Measurements from ENCODE around the gene KLHDC10. TPM values are rescaled to one million over a fixed set of nuclear protein-coding genes. Genes with fewer than 3 reads are reported as not detected.

Gene KLHDC10
- total and polyA plus RNA-seq, 2 donors (not counting 1 experiment from before 2014, with no cell fraction given) = 7.1 to 25.7 TPM

DNA sequence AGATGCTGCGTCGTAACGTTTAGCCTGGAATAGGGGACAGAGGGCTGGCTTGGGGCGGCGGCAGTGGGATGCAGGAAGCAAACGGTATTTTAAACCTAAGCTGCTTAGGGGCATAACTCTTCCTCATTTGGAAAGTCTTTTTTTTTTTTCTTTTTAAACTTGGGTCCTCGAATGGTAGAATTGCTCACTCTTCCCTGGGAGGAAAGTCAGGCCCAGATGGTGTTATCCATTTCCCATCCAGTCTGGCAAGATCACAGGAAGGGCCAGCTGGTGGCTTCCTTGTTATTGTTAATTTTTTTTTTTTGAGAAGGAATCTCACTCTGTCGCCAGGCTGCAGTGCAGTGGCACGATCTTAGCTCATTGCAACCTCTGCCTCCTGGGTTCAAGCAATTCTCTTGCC is 78.2 kb downstream of the KLHDC10 start:
- ChIA-PET POLR2A (interaction anchor here (0.5 to 0.8 kb wide), 2 partner anchors 11 to 210 kb away, joined by 3 to 5 read pairs; no protein-coding TSS in a partner anchor), CTCF (interaction anchor here (1.4 kb wide), 1 partner anchor 16 kb away, joined by 3 read pairs; no protein-coding TSS in a partner anchor)
- Mint-ChIP-seq H3K9me3 (ENCODE audit: insufficient read depth) (no peaks in the 10 kb centered on the region), H3K27ac (peak overlapping the region; percentile 95), H3K27me3 (no peaks in the 10 kb centered on the region), H3K4me3 (no peak overlapping the region), H3K4me1 (peaks cover 48% of the 10 kb centered on the region)
- intact Hi-C loops (cut with micrococcal nuclease) = no loop called here
- Histone ChIP-seq H3K27ac (ENCODE audit: low read length in 2 of 2) (peak overlapping the region in 1 of 2 donors; percentile 82), H3K27me3 (replicated peaks in 1 of 4; ENCODE audit: control extremely low read depth in 1 of 4, control insufficient read depth in 3 of 4, insufficient read depth in 4 of 4, low read length in 3 of 4) (no peaks in the 10 kb centered on the region), H4K20me1 (ENCODE audit: control insufficient read depth, insufficient read depth, low read length, poor library complexity, severe bottlenecking) (no peaks in the 10 kb centered on the region), H3K36me3 (replicated peaks in 1 of 2; ENCODE audit: control extremely low read depth in 1 of 2, control insufficient read depth in 1 of 2, extremely low read depth in 1 of 2, insufficient read depth in 2 of 2, low read length in 1 of 2) (no peaks in the 10 kb centered on the region), H3K9ac (ENCODE audit: low read length) (no peak overlapping the region), H2AFZ (ENCODE audit: insufficient read depth, low read depth, low read length, poor library complexity, severe bottlenecking) (no peak overlapping the region), H3K9me3 (ENCODE audit: control extremely low read depth in 1 of 3, control insufficient read depth in 2 of 3, insufficient read depth in 1 of 3, low read length in 2 of 3) (peaks cover 0 to 22% (median 7%) of the 10 kb centered on the region in 3 donors), H3K4me2 (replicated peaks; ENCODE audit: low read depth, low read length, poor library complexity, severe bottlenecking) (no peak overlapping the region), H3K79me2 (ENCODE audit: control insufficient read depth, insufficient read depth, low read length) (peaks cover 7% of the 10 kb centered on the region), H3K4me3 (ENCODE audit: control extremely low read depth in 1 of 5, extremely low read depth in 1 of 5, insufficient read depth in 1 of 5, low read depth in 2 of 5, low read length in 4 of 5) (no peak overlapping the region), H3K4me1 (ENCODE audit: control insufficient read depth in 2 of 2, insufficient read depth in 2 of 2, low read length in 2 of 2) (peaks cover 34 to 70% of the 10 kb centered on the region in 2 donors)
- 82% methylated on average over 8 of the region's 9 CpGs for WGBS (ENCODE audit: insufficient coverage)
- ATAC-seq (ENCODE audit: low read depth) (no peak), DNase-seq (no peak)
- TF ChIP-seq EZH2 (IDR thresholded peaks at IDR 0.05; ENCODE audit: borderline replicate concordance, insufficient read depth, low read depth, low read length, poor library complexity, severe bottlenecking) = no peak
- TF ChIP-seq, protein P1, sequence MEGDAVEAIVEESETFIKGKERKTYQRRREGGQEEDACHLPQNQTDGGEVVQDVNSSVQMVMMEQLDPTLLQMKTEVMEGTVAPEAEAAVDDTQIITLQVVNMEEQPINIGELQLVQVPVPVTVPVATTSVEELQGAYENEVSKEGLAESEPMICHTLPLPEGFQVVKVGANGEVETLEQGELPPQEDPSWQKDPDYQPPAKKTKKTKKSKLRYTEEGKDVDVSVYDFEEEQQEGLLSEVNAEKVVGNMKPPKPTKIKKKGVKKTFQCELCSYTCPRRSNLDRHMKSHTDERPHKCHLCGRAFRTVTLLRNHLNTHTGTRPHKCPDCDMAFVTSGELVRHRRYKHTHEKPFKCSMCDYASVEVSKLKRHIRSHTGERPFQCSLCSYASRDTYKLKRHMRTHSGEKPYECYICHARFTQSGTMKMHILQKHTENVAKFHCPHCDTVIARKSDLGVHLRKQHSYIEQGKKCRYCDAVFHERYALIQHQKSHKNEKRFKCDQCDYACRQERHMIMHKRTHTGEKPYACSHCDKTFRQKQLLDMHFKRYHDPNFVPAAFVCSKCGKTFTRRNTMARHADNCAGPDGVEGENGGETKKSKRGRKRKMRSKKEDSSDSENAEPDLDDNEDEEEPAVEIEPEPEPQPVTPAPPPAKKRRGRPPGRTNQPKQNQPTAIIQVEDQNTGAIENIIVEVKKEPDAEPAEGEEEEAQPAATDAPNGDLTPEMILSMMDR (IDR thresholded peaks at IDR 0.05) = no peak

All from B cell (primary cell).